Measurements from ENCODE around the gene SAP25.

The SAP25 gene

DNA sequence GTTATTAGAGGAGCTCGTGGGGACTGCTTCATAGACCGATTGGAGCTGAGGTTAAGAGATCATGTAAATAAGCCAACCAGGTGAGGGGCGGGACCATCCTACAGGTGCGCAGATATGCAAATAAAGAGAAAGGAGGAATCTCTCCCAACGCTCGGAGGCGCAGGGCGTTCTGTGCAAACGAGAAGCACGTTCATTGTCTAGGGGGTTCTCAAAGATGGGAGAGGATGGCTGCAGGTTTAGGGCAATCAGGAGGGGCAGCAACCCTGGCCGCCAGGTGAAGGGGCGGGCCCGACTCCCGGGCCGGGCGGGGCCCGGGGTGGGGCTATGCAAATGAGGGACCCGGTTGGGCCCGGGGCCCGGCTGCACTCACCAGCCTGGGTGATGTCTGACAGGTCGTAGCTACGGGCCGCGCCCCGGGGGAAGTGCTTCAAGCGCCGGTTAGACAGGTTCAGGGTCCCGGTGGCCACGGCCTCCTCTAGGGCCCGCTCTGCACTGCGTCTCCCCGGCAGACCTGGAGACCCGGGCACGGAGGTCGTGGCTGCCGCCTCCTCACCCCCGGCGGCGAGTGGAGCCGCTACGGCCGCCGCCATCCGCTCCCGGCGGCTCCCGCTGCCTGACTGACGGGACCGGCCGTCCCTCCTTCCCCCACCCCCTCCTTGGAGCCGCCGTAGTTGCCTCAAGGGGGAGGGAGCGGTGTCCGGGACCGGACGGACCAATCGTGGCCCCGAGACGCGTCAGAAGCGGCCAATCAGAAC lies 12.0 kb upstream of the SAP25 start, which contains the start of gene LRCH4:
LRCH4 (minus strand) TSS at position 619 of the 755 bp plus-strand sequence; CDS start at position 590, 29 bp downstream.
- DNase-seq (ENCODE audit: insufficient read length, low spot score) (no peak), FAIRE-seq (no peak)
- TF ChIP-seq TAF1 (IDR thresholded peaks at IDR 0.05; ENCODE audit: low read depth, low read length) (peak; percentile 86), POLR2A (IDR thresholded peaks at IDR 0.05; ENCODE audit: low read depth, low read length) (peak; percentile 90), POLR2AphosphoS5 (IDR thresholded peaks at IDR 0.05; ENCODE audit: low read depth, low read length) (peak; percentile 94), PAX5 (IDR thresholded peaks at IDR 0.05; ENCODE audit: insufficient read depth, low read length, severe bottlenecking) (no peak), POU2F2 (IDR thresholded peaks at IDR 0.05; ENCODE audit: low read depth, low read length) (peak; percentile 85; the same call in 1 of the 2 replicates)

DNA sequence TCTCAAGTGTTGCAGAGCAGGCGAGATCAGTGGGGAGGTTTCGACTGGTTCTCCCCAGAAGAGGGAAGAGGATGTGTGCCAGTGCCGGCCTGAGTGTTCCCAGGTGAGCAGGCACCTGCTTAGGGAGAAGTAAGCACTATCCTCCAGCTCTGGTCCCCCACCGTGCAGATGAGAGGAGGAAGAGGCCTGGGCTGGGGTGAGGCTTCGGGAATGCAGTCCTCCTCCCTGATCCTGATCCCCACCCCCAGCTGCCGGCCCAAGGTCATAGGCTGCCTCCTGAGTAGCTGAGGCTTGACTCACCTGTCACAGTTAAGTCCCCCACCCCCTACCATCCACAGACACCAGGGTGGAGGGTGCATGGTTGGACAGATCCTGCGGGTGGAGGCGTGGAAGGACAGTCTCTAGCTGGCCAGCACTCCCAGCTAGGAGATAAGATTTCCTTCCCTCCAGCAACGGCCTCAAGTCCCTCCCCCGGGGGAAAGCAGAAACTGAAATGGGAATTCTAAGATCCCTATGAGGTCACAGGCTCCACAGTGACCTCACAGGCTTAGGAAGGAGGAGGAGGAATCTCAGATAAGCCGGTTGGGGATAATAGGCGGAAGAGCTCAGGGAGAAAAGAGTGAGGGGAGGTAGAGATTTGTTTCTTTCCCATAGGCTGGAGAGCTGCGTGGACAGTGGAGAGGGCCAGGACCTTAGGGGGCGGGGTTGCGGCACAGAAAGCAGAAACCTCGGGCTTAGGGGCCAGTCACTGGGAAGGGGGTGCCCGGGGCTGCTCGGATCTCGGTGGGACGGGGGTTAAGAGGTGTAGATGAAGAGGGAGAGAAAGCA lies 11.2 kb upstream of the SAP25 start:
- no peak for DNase-seq (ENCODE audit: insufficient read length, low spot score)
- peak; percentile 72 for FAIRE-seq
- TF ChIP-seq PAX5 (IDR thresholded peaks at IDR 0.05; ENCODE audit: insufficient read depth, low read length, severe bottlenecking) (no peak), POU2F2 (IDR thresholded peaks at IDR 0.05; ENCODE audit: low read depth, low read length) (no peak), SPI1 (IDR thresholded peaks at IDR 0.05; ENCODE audit: low read depth, low read length) (no peak), TAF1 (IDR thresholded peaks at IDR 0.05; ENCODE audit: low read depth, low read length) (no peak), POLR2AphosphoS5 (IDR thresholded peaks at IDR 0.05; ENCODE audit: low read depth, low read length) (no peak), POLR2A (IDR thresholded peaks at IDR 0.05; ENCODE audit: low read depth, low read length) (no peak)

DNA sequence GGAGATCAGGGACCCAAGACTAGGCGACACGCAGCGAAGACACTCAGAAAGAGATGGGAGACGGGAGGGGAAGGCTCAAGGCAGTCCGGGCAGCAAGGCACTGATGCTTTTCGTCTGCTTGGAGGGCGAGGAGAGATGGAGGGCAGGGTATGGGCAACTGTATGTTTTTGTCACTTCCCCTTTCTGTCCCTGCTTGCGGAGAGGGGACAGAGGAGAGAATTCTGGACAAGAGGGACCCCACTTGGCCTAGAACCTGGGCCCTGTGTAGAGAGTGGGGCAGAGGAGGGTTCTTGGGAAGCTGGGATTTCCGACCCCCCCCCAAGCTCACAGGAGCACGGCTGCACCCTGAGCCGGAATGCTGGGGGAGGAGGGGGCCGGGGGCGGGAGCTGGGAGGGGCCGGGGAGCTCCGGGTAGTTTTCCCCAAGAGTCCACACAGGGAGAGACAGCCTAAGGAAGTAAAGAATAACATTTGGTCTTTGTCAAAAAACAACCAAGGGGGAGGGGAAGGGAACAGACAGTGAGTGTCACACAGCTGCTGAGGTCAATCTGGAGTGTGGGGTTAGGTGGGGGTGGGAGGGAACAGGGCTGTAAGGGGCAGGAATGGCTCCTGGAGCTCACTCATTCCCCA lies 10.5 kb upstream of the SAP25 start:
- TF ChIP-seq SPI1 (IDR thresholded peaks at IDR 0.05; ENCODE audit: low read depth, low read length) (peak; percentile 86), POLR2A (IDR thresholded peaks at IDR 0.05; ENCODE audit: low read depth, low read length) (no peak)
- no peak for DNase-seq (ENCODE audit: insufficient read length, low spot score)
- FAIRE-seq, result peak; percentile 23

DNA sequence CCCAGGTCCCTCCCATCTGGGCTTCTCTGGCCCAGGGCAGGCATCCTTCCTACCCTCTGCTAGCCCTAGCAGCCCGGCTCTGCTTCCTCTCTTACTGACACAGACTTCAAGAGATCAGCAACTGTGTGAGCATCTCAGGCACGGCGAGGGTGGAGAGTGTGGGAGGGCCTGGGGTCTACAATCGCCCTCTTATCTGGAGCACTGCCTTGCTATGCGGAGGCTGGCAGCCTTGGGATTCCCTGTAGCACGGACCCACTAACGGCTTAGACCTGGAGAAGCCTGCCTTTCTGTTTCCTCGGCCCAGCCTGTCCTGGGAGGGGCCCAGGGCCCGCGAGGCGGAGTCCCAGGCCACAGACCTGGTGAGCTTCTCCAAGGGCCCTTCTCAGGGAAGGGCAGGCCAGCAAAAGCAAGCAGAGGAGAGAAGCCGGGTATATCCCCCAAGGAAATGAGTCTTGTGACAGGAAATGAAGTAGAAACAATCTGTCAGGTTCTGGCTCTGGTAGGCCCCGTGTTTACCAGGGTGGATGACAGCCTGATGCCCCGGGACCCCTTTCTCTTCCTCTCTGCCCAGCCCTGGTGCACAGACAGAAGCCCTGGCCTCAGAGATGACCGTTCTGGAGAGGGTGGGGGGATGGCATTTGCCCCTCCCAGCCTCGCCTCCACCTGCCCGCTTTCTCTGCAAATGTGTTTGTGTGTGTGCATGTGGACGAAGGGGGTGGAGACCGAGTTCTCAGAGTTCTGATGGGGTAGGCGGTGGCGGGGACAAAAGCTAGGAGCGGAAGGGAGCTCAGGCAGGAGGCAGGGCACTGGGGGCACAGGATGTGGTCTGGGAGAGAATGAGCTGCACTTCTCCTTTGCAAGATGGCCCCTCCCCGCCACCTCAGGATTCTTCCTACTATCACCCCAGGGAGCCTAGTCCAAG lies 9.7 kb upstream of the SAP25 start:
- DNase-seq (ENCODE audit: insufficient read length, low spot score), result no peak
- FAIRE-seq, result peak; percentile 93
- TF ChIP-seq SPI1 (IDR thresholded peaks at IDR 0.05; ENCODE audit: low read depth, low read length) (peak; percentile 2; the same call in 1 of the 2 replicates), POLR2A (IDR thresholded peaks at IDR 0.05; ENCODE audit: low read depth, low read length) (no peak)

DNA sequence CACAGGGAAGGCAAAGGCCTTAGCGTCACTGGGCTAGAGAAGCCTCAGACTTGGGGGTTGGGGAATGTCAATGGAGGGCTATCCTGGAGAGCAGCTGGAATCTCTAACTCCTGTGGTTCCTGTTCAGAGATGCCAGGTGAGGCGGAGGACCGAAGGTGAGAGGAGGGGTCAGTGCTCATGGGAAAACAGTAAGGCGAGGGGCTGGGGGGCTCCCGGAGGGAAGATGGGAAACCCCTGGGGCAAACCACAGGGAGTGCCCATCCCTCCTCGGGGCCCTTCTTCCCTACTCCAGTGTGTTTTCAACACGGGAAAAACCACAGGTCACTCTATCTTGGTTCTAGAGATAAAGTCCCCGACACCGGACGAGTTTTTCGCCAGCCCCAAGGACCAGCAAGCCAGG lies 8.9 kb upstream of the SAP25 start:
- no peak for FAIRE-seq
- DNase-seq (ENCODE audit: insufficient read length, low spot score), result no peak
- no peak for TF ChIP-seq TAF1 (IDR thresholded peaks at IDR 0.05; ENCODE audit: low read depth, low read length)
- no peak for TF ChIP-seq POU2F2 (IDR thresholded peaks at IDR 0.05; ENCODE audit: low read depth, low read length)
- TF ChIP-seq PAX5 (IDR thresholded peaks at IDR 0.05; ENCODE audit: insufficient read depth, low read length, severe bottlenecking), result no peak
- no peak for TF ChIP-seq POLR2A (IDR thresholded peaks at IDR 0.05; ENCODE audit: low read depth, low read length)
- TF ChIP-seq SPI1 (IDR thresholded peaks at IDR 0.05; ENCODE audit: low read depth, low read length), result no peak
- no peak for TF ChIP-seq POLR2AphosphoS5 (IDR thresholded peaks at IDR 0.05; ENCODE audit: low read depth, low read length)

DNA sequence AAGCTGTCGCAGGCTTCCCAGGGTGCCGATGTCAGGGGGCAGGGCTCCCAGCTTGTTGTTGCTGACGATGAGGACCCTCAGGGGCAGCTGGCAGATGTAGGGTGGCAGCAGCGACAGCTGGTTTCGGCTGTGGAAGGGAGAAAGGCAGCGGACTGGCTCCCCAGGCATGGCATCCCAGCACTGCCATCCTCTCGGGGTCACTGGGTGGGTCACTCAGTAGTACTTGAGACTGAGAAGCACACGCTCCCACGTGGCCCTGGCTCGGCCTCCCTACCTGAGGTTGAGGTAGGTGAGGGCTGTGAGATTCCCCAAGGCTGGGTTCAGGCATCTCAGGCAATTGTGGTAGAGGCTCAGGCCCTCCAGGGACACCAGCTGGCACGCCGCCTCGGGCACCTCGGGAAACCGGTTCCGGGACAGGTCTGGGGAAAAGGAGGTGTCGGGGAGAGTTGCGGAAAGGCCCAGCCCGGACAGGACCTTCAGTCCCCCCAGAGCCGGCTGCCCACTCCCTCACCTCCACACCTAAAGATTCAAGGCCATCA lies 8.4 kb upstream of the SAP25 start:
- DNase-seq (ENCODE audit: insufficient read length, low spot score) (no peak), FAIRE-seq (no peak)
- TF ChIP-seq POLR2AphosphoS5 (IDR thresholded peaks at IDR 0.05; ENCODE audit: low read depth, low read length), result no peak
- TF ChIP-seq SPI1 (IDR thresholded peaks at IDR 0.05; ENCODE audit: low read depth, low read length), result no peak
- TF ChIP-seq TAF1 (IDR thresholded peaks at IDR 0.05; ENCODE audit: low read depth, low read length), result no peak
- no peak for TF ChIP-seq PAX5 (IDR thresholded peaks at IDR 0.05; ENCODE audit: insufficient read depth, low read length, severe bottlenecking)

DNA sequence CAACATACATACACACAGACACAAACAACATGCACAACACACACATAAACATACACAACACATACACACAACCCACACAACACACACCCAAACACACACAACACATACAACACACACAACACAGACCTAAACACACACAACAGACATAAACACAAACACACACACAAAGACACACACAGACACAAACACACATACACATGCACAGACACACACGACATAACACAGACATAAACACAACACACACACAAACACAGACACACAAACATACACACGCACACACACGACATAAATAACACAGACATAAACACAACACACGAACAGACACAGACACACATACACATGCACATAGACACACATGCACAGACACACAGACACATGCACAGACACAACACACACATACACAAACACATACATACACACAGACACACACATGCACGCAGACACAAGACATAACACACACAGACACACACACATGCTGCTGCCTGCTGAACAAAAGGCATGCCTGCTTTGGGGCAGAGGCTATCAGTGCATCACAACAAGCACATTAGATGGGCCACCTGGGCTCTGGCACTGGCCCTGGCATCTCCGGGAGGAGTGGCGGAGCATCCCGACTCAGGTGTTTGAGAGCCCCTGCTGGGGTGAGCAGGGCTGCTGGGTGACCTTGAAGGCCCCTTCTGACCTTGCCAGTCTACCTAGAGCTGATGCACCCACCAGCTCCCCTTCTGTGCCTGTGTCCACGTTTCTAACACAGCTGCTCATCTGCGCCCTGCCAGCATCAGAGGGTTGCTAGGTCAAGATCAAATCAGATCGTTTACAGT lies 7.0 kb upstream of the SAP25 start:
- peak; percentile 17; the same call in 1 of the 2 replicates for TF ChIP-seq POLR2A (IDR thresholded peaks at IDR 0.05; ENCODE audit: low read depth, low read length)
- TF ChIP-seq TAF1 (IDR thresholded peaks at IDR 0.05; ENCODE audit: low read depth, low read length), result no peak
- no peak for TF ChIP-seq SPI1 (IDR thresholded peaks at IDR 0.05; ENCODE audit: low read depth, low read length)
- TF ChIP-seq PAX5 (IDR thresholded peaks at IDR 0.05; ENCODE audit: insufficient read depth, low read length, severe bottlenecking), result no peak
- DNase-seq (ENCODE audit: insufficient read length, low spot score), result no peak
- FAIRE-seq, result peak; percentile 96
